GM23248 (cell line): Measurements from ENCODE around the gene DNAH8. TPM values are rescaled to one million over a fixed set of nuclear protein-coding genes. Genes with fewer than 3 reads are reported as not detected.

ENCODE experiments used
- DNase-seq: peaks from one replicate; pipeline ENCODE4 v3.0.0-alpha.2; 2015
- H2AFZ ChIP-seq: fragments of 200-600 bp; sonication (generic); 2 replicates; pipeline ENCODE4 v1.6.1; 2016; ENCODE audit warnings: antibody characterized with exemption
- H3F3A ChIP-seq: fragments of 200-600 bp; sonication (generic); 2 replicates; pipeline ENCODE4 v1.6.1; 2016; ENCODE audit warnings: mild to moderate bottlenecking, antibody characterized with exemption, mixed run types; ENCODE audit not compliant: insufficient read depth
- H3K27ac ChIP-seq: fragments of 200-600 bp; sonication (generic); 2 replicates; pipeline ENCODE4 v1.5.1; 2016; ENCODE audit warnings: mild to moderate bottlenecking
- H3K27me3 ChIP-seq: fragments of 200-600 bp; sonication (generic); replicated peaks from 2 replicates; pipeline ENCODE4 v1.6.1; 2016; ENCODE audit warnings: mild to moderate bottlenecking; ENCODE audit not compliant: insufficient read depth
- H3K36me3 ChIP-seq: fragments of 200-600 bp; sonication (generic); 2 replicates; pipeline ENCODE4 v1.6.1; 2016; ENCODE audit warnings: low read depth, mild to moderate bottlenecking
- H3K4me1 ChIP-seq: fragments of 200-600 bp; sonication (generic); 2 replicates; pipeline ENCODE4 v1.6.1; 2016; ENCODE audit warnings: mild to moderate bottlenecking; ENCODE audit not compliant: insufficient read depth
- H3K4me2 ChIP-seq: fragments of 200-600 bp; sonication (generic); one replicate; pipeline ENCODE4 v1.6.1; 2016; ENCODE audit warnings: mild to moderate bottlenecking; ENCODE audit not compliant: unreplicated experiment
- H3K4me3 ChIP-seq: fragments of 200-600 bp; sonication (generic); 2 replicates; pipeline ENCODE4 v1.5.1; 2016; ENCODE audit warnings: mild to moderate bottlenecking
- H3K79me2 ChIP-seq: fragments of 200-600 bp; sonication (generic); 2 replicates; pipeline ENCODE4 v1.6.1; 2016; ENCODE audit warnings: mild to moderate bottlenecking; ENCODE audit not compliant: insufficient read depth
- H3K9ac ChIP-seq: fragments of 200-600 bp; sonication (generic); 2 replicates; pipeline ENCODE4 v1.6.1; 2016; ENCODE audit warnings: mild to moderate bottlenecking
- H3K9me2 ChIP-seq: fragments of 200-600 bp; sonication (generic); 2 replicates; pipeline ENCODE4 v1.6.1; 2016; ENCODE audit warnings: mixed run types, mild to moderate bottlenecking, moderate library complexity; ENCODE audit not compliant: insufficient read depth
- H3K9me3 ChIP-seq: fragments of 200-600 bp; sonication (generic); one replicate; pipeline ENCODE4 v1.6.1; 2017; ENCODE audit warnings: low read depth
- H4K20me1 ChIP-seq: fragments of 200-600 bp; sonication (generic); 2 replicates; pipeline ENCODE4 v1.6.0; 2016; ENCODE audit not compliant: insufficient read depth
- EZH2 ChIP-seq: fragments of 200-600 bp; sonication (generic); IDR thresholded peaks from 2 replicates; pipeline ENCODE4 v1.6.1; 2018; ENCODE audit warnings: antibody characterized with exemption, mild to moderate bottlenecking; ENCODE audit not compliant: insufficient read depth, poor library complexity, severe bottlenecking
- EZH2phosphoT487 ChIP-seq: fragments of 200-600 bp; sonication (generic); IDR thresholded peaks from 2 replicates; pipeline ENCODE4 v1.6.1; 2018; ENCODE audit warnings: antibody characterized with exemption, moderate library complexity, mild to moderate bottlenecking, low read depth; ENCODE audit not compliant: insufficient read depth
- WGBS, 2 experiments: methylation state at CpG; one replicate each; pipeline ENCODE4 v1.1.6; 2015 to 2017; ENCODE audit warnings: low lambda C conversion rate in 2 of 2, low coverage in 1 of 2; ENCODE audit errors: missing lambda C conversion rate in 2 of 2; 5-methylcytosine and 5-hydroxymethylcytosine counted together
- in situ Hi-C: fragments of 300-500 bp; cut with MboI; formaldehyde crosslinking; loops from 2 replicates; pipeline ENCODE4 v1.15.0; 2020
- polyA plus RNA-seq: library from polyadenylated mRNA; unstranded; fragments of >200 nt; fragmentation: Nextera tagmentation; extraction: Ambion mirVana; gene quantifications from 2 replicates; pipeline ENCODE4 v1.2.1, GENCODE V29; 2016
- total RNA-seq: library from RNA; depleted of rRNA; stranded (reverse); fragments of >200 nt; shearing (Covaris generic); gene quantifications from 2 replicates; pipeline ENCODE4 v1.2.3, GENCODE V29; 2014

DNAH8 gene
- total and polyA plus RNA-seq, 2 experiments from 2014 or later: not detected

- Histone ChIP-seq H3K36me3 (no peaks in the 10 kb centered on the region), H2AFZ (no peak overlapping the region), H3K27me3 (no peaks in the 10 kb centered on the region; the same call in 1 of the 2 replicates), H3K4me2 (no peak overlapping the region), H3K4me1 (no peaks in the 10 kb centered on the region), H3K27ac (no peak overlapping the region), H3K4me3 (no peak overlapping the region), H3K9me2 (no peaks in the 10 kb centered on the region), H3K9ac (no peak overlapping the region), H4K20me1 (no peaks in the 10 kb centered on the region), H3F3A (no peaks in the 10 kb centered on the region), H3K9me3 (no peaks in the 10 kb centered on the region), H3K79me2 (no peaks in the 10 kb centered on the region)
- 71 to 73% methylated on average over 2 of the region's 2 CpGs for WGBS, 2 experiments
- no peak for TF ChIP-seq EZH2phosphoT487
- TF ChIP-seq EZH2: no peak
- DNase-seq: no peak
- in situ Hi-C loops: no loop called here
Observed at GRCh38 chr6:38767560-38767959, 52.4 kb downstream of the DNAH8 start.

GRCh38 chr6:38773338-38773737 lies 58.2 kb downstream of the DNAH8 start:
- Histone ChIP-seq H3K9ac (no peak overlapping the region), H3F3A (no peaks in the 10 kb centered on the region), H3K36me3 (no peaks in the 10 kb centered on the region), H3K27ac (no peak overlapping the region), H3K9me2 (no peaks in the 10 kb centered on the region), H3K4me3 (no peak overlapping the region), H3K9me3 (no peaks in the 10 kb centered on the region), H4K20me1 (no peaks in the 10 kb centered on the region), H3K4me2 (no peak overlapping the region), H3K4me1 (no peaks in the 10 kb centered on the region), H3K27me3 (no peaks in the 10 kb centered on the region), H3K79me2 (no peaks in the 10 kb centered on the region), H2AFZ (no peak overlapping the region)
- 65 to 66% methylated on average over 3 of the region's 3 CpGs for WGBS, 2 experiments
- TF ChIP-seq EZH2: no peak
- TF ChIP-seq EZH2phosphoT487: no peak
- DNase-seq: no peak
- in situ Hi-C loops: no loop called here

GRCh38 chr6:38774929-38775707 lies 60.0 kb downstream of the DNAH8 start:
- TF ChIP-seq EZH2phosphoT487: no peak
- TF ChIP-seq EZH2: no peak
- no peak overlapping the region for H3K4me3 ChIP-seq
- no peak overlapping the region for H2AFZ ChIP-seq
- 57% methylated on average over 5 of the region's 5 CpGs for WGBS, 2 experiments
- H3F3A ChIP-seq: no peaks in the 10 kb centered on the region
- H3K9ac ChIP-seq: no peak overlapping the region
- H3K4me1 ChIP-seq: no peaks in the 10 kb centered on the region
- H3K9me2 ChIP-seq: no peaks in the 10 kb centered on the region
- no peak overlapping the region for H3K27ac ChIP-seq
- no peaks in the 10 kb centered on the region for H4K20me1 ChIP-seq
- H3K27me3 ChIP-seq: no peaks in the 10 kb centered on the region; the same call in 1 of the 2 replicates
- no peaks in the 10 kb centered on the region for H3K36me3 ChIP-seq
- no peaks in the 10 kb centered on the region for H3K9me3 ChIP-seq
- no peak overlapping the region for H3K4me2 ChIP-seq
- no peak for DNase-seq
- in situ Hi-C loops: no loop called here
- H3K79me2 ChIP-seq: no peaks in the 10 kb centered on the region

- Histone ChIP-seq H3K9ac (no peak overlapping the region), H3K27ac (no peak overlapping the region), H3K9me2 (no peaks in the 10 kb centered on the region), H3K79me2 (no peaks in the 10 kb centered on the region), H3F3A (no peaks in the 10 kb centered on the region), H3K4me3 (no peak overlapping the region), H3K36me3 (no peaks in the 10 kb centered on the region), H3K27me3 (no peaks in the 10 kb centered on the region; the same call in 1 of the 2 replicates), H3K4me1 (no peaks in the 10 kb centered on the region), H2AFZ (no peak overlapping the region), H3K9me3 (no peaks in the 10 kb centered on the region), H4K20me1 (no peaks in the 10 kb centered on the region), H3K4me2 (no peak overlapping the region)
- DNase-seq: no peak
- TF ChIP-seq EZH2phosphoT487 (no peak), EZH2 (no peak)
- in situ Hi-C loops: no loop called here
- WGBS, 2 experiments: 85 to 100% methylated on average over 1 of the region's 1 CpG
Observed at GRCh38 chr6:38775870-38776269, 60.8 kb downstream of the DNAH8 start.
